Measurements from ENCODE around the gene TMSB15A.
"Not testable (repeated sequence)": the region's sequence is repeated elsewhere in the genome, so short reads cannot be mapped to it uniquely, and the experiment has no call there.

TMSB15A gene

DNA sequence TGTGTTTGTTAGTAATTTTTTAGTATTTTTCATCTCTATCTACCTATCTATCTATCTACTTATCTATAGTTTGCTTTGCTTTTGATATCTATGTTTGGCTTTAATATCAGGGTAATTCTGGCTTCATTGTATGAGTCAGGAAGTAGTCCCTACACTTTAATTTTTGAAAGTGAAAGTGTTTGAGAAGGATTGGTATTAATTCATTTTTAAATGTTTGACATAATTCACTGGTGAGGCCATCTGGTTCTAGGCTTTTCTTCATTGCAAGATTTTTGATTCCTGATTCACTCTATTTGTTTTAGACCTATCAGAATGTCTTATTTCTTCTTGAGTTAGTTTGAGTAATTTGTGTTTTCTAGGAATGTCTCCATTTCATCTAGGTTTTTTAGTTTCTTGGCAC, 24.8 kb downstream of the TMSB15A start:
- TF ChIP-seq Cebpa-rat (IDR thresholded peaks at IDR 0.05): no peak
- Histone ChIP-seq H3K9ac (no peak overlapping the region), H3K4me3 (no peak overlapping the region), H3K4me2 (no peak overlapping the region), H3K9me3 (peaks cover 12% of the 10 kb centered on the region), H3K27me3 (no peaks in the 10 kb centered on the region), H3K27ac (no peak overlapping the region), H3K4me1 (no peaks in the 10 kb centered on the region), H4K20me1 (no peaks in the 10 kb centered on the region), H3K36me3 (no peaks in the 10 kb centered on the region)

DNA sequence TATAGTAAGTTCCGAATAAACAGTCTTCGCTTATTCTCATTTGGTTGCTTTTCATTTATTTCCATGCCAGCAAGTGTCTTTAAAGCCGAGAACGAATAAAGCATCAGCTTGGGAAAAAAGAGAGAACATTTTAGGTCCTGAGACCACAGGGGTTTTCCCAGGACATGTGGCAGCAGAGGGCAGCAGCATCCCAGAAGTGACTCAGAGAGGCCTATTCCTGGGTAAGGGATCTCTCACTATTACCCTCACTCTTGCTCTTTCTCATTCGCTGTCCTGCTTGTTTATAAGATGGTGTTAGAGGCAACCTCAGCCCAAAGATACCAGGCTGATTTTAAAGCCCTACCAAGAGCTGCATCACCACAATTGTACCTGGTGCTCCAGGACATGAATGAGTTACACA, 37.8 kb downstream of the TMSB15A start:
- H3K36me3 ChIP-seq, H3K27ac ChIP-seq, H3K4me1 ChIP-seq, H3K27me3 ChIP-seq, H4K20me1 ChIP-seq, H3K9me3 ChIP-seq, H3K9ac ChIP-seq, H3K4me3 ChIP-seq, H3K4me2 ChIP-seq: not testable (repeated sequence)

DNA sequence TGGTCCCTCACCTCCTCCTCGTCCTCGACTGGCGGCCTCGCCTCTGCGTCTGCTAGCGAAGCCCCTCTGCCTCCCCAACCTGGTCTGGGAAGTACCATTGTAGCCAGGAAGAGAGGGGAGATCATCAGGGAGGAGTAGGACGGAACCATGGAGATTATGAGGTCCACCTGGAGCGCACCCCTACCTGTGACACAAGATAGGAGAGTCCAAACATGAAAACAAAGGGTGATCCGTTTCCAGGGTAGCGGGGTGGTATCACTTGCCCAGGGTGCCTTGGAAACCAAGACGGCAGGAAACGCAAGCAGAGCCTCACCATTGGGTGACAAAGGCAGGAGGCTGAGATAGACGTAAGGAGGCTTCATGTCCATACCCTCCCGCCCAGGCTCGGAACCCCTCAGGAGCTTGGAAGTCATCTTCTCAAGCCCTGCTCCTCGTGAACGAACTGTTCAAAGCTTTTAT, 44.7 kb downstream of the TMSB15A start, which contains the start of gene TCP11X2:
TSS of gene TCP11X2 (minus strand) at position 51 of the 459 bp plus-strand sequence.
- H3K4me1 ChIP-seq, H4K20me1 ChIP-seq, H3K4me2 ChIP-seq, H3K9ac ChIP-seq, H3K27me3 ChIP-seq, H3K27ac ChIP-seq, H3K9me3 ChIP-seq, H3K36me3 ChIP-seq, H3K4me3 ChIP-seq: not testable (repeated sequence)

DNA sequence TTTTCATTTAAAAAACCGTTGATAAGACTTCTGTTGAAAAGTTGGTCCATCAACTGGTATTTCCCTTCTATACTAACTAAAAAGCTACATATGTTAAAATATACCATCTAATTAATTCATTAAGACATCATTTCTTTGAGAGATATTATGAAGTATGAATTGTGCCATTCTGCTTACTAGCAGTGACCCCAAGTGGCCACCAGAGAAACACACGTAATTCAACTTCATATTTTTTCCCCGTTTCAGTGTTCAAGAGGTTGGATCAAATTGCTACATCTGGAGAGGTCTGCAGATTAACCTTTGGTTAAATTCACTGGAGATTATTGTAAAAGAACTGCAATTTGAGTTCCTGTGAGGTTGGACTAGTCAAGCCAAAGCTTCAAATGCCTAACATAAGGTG, 46.3 kb downstream of the TMSB15A start:
- H3K27ac ChIP-seq, H3K27me3 ChIP-seq, H3K4me3 ChIP-seq, H4K20me1 ChIP-seq, H3K4me1 ChIP-seq, H3K36me3 ChIP-seq, H3K9me3 ChIP-seq, H3K4me2 ChIP-seq, H3K9ac ChIP-seq: not testable (repeated sequence)
